IPS-11a (cell line): ENCODE data around the gene IGFN1.
A peak's percentile ranks its signal among the peaks of the same experiment; 100 is the strongest.

Source experiments
- H3K4me3 ChIP-seq: one replicate; pipeline ENCODE4 v1.5.1; 2013; ENCODE audit warnings: low read depth, low read length, control low read depth

The IGFN1 gene

DNA sequence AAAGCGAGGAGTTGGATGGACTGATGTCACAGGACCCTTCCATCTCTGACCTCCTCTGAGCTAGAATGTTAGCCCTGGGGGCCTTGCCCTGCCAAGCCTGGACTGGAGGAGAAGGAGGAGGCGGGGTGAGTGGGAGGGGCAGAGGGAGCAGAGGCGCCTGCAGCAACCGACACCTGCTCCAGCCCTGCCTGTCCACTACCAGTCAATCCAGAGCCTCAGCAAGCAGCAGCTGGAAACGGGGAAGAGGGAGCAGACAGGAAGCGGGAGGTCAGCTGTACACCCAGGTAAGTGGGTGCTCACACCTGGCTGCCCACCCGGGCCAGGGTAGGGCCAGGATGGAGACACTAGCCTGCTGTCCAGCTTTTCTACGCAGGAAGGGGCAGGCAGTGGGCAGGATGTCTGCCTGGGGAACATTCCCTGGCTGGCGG is at the start of gene IGFN1:
Gene IGFN1 (plus strand): TSS at position 201 of the 428 bp plus-strand sequence. CDS start 2,470 bp downstream, outside the sequence.
- H3K4me3 ChIP-seq = no peak within 1 kb of the TSS

DNA sequence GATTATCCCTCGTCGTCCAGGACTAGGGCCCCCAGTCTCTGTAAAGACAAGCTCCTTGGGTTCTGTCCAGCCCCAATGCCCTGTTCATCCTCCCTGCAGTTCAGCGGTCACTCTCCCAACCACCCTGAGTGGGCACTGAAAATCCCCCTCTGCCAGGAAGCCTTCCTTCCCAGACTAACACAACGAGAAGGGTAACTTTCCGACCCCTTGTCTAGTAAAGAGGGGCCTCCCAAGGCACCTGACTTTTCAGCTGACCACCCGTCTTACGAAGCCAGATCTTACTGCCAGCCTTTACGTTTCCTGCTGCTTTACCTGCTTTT is 49.7 kb upstream of the IGFN1 start:
- H3K4me3 ChIP-seq = no peak overlapping the region

DNA sequence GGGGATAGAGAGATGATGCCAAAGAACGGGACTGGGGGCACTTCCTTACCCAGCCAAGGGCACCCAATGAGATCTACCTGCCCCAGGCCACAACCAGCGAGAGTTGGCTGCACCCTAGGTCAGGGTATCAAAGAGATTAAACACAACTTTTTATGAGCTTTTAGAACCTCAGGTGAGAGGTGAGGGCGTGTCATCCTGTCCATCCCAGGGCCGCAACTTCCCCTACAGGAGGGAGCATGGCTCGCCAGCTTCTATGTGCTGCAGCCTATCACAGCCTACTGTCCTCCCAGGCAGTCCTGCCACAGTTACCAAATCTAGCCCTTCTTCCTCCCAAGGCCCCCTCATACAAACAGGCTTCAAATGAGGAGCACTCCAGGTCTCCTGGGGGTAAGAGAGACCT is 49.2 kb upstream of the IGFN1 start:
- no peak overlapping the region for H3K4me3 ChIP-seq

DNA sequence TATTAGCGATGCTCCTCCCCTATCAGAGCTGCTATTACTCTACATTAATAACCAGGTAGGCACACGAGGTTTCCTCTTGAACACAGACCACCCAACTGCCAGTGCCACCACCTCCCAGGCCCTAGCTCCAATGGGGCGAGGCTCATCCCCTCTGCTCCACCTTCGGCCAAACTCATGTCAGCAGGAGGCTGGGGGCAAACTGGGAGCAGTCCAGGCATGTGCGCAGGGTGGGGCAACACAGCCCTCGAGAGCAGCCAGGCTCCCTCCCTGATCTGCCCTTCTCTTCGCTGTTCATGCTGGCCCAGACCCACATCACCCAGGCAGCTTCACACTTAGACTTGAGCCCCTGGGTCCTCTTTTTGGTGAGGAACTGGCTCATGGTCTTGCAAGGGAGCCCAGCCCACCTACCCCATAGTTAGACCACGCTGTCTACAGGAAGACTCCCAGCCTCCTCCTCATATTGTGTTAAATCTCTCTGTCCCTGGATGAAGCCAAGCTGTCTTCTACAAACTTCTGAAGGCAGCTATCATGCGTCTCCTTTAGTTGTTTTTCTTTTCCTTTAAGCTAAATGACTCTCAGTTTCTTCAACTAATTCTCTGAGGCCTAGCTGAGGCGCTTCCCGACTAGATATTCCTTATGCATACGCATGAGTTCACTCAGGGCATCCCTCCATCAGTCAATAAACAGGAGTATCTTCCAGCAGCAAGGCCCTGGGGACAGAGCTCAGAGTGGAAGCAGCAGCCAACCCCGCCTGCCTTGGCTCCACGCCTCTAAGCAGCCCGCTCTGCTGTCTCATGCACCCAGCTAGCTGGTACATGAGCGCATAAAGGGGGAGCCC is 48.4 kb upstream of the IGFN1 start:
- no peak overlapping the region for H3K4me3 ChIP-seq

DNA sequence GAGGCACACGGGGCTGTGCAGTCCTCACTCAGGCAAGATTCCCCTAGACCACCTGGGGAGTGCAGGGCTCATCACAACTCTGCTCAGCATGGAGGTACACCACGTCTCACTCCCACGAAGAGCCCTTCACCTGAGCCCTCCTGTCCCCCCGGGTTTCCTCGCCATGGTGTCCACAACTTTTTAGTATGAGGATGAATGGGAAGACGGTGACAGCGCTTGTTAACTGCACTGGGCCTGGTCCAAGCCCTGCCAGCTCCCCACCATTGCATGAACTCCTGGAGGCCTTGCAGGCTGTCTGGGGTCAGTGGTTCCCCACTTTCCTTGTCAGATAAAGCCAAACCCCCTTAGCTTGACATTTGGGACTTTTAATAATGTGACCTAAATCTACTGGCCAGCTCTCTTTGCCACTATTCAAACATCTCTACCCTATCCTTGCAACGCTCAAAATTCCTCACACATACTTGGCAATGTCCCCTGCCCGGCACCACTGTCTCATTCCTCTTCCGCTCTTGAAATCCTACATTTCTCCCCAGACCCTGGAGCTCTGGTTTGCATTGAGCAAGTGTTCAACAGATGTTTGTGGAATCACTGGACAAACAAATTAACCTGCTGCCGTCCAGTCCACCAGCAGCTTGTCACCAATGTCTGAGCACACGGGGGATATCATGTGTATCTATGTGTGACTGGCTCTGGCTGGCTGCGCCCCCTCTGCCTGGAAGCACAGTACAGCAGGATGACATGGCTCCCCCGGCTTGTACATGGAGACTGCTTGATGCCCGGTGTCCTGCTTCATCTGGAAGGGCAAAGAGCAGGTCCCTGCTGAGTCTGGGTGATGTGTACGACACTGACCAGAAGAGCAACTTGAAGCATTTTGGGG is 47.5 kb upstream of the IGFN1 start:
- no peak overlapping the region for H3K4me3 ChIP-seq

DNA sequence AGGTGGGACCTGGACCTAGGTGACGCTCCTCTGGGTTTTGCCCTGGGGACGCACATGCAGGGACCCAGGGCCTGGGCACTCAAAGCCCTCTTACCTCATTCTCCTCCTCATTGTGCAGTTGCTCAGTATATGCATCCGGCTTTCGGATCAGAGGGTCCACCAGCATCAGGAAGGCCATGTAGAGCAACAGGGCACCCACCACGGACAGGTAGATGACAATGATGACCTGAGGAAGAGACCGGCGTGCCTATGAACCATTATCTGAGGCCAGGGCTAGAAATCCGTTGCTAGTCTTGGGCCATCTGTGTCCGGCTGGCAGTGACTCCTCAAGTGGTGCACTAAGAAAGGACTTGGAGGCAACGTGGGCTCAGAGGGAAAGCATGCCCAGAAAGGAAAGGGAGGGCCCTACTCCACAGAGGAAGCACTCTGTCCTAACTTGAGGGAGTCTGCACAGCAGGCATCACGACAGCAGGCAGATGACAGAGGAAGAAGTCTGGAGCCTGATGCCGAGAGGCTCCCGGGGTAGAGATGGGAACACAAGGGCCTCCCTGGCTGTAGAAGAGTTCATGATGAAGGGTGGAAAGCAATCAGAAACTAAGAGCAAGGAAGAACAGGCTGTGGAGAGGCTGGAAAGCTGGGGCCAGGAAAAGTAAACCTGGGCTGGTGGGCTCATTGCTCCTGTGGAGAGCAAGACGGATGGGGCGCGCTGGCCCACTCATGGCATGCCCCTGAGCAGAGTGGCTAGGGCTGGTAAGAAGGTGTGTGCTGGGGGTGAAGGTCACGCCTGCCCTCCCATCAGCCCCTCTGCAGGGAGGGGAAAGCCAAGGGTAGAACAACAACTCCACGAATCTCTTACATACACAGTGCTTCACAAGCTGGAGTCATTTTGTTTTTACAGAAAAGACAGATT is 46.6 kb upstream of the IGFN1 start:
- no peak overlapping the region for H3K4me3 ChIP-seq

DNA sequence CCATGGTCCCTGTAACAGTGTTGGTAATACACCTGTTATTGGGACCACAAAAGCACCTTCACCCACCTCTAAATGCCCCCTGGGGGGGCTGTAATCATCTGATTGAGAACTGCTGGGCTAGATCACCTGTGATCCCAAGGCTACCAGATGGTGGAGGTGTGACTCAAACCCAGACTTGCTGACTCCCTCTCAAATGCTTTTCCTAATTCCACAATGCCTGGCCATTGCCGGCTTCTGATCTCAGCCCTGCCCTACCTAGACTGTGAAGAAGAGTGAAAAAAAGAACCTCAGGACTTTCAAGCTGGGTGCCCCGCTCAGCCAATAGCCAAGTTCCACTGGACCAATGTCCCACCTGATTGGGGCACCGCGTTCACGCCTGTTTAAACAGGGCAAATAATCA is 45.9 kb upstream of the IGFN1 start:
- no peak overlapping the region for H3K4me3 ChIP-seq

DNA sequence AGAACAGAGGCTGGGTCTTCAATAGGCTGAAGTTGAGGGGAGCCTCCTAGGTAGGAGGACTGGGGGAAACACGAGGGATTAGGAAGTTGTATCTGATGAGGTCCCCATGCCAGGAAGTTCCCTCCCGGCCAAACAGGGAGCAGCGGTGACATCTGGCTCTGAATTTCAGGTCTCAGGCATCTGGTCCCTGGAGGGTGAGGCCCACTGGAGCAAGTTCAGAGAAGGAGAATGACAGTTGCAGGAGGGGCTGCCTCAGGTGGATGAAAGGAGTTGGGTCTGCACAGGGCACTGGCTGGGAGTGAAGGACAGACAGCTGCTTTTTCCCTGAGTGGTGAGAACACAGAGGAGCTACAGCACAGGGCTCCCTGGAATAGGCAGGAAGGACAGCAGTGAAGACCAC is 45.5 kb upstream of the IGFN1 start:
- H3K4me3 ChIP-seq = no peak overlapping the region

DNA sequence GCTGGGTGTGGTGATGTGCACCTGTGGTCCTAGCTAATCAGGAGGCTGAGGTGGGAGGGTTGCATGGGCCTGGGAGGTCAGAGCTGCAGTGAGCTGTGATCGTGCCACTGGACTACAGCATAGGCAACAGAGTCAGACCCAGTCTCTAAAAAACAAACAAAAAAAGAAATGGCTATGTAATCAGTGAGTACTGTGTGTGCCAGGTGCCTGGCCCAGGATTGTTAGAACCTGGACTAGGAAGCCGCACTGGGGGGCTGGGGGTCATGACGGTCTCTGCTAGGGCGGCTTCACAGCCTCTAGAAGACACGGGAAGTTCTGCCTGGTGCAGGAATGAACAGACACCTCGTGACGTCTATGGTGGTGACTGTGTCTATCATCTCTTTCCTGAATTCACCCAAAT is 44.8 kb upstream of the IGFN1 start:
- no peak overlapping the region for H3K4me3 ChIP-seq

DNA sequence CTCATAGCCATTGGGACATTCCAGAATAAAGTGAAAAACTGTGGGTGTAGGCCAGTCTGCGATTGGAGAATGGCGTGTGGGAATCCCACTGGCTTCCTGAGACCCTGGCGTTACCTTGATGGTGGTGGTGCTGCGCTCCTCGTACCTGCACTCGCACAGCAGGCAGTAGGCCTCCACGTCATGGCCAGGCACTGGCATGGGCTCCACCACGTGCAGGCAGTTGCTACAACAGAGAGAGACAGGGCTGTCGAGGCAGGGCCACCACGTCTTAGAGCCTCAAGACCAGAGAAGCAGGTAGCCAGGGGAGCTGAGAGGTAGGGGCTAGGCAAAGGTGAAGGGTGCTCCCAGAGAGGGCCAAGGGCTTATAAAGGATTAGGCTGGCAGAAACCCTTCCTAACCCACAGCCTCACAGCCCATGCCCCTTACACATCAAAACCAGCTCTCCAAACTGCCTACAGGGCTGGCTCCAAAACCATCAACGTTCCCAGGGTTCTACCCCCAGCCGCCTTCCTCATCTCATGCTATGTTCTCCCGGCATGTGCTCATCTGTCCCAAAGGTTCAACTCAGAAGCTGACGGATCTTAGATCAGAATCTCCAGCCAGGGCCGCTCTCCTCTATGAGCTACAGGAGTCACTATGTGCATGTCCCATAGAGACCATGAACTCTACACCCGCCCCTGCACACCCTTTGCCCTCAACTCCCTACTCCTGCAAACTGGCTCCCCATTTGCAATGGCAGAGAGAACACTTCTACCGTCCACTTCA is 43.8 kb upstream of the IGFN1 start:
- H3K4me3 ChIP-seq = no peak overlapping the region

DNA sequence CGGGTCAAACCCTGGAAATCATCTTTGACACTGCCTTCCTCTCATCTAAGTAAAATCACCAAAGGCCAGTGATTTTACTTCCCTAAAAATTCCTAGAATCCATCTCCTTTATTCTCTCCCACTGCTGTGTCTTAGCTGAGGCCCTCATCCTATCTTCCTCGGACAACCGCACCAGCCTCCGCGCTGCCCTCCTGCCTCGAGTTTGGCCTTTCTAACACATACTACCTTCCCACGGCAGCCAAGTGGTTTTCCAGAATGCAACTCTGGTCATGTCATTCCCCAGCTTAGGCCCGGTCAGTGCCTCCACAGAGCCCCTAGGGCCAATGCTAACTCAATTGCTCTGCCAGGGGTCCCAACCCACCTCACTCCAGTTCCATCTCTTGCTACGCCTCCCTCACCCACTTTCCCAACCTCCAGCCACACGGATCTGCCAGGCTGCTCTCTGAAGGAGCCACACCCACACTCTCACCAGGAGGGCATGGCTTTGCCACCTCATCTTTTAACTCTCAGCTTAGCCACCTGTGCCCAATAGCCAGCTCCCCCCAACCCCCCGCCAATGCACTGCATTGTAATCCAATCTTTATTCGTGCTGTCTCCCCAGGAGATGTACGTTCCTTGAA is 43.1 kb upstream of the IGFN1 start:
- no peak overlapping the region for H3K4me3 ChIP-seq

DNA sequence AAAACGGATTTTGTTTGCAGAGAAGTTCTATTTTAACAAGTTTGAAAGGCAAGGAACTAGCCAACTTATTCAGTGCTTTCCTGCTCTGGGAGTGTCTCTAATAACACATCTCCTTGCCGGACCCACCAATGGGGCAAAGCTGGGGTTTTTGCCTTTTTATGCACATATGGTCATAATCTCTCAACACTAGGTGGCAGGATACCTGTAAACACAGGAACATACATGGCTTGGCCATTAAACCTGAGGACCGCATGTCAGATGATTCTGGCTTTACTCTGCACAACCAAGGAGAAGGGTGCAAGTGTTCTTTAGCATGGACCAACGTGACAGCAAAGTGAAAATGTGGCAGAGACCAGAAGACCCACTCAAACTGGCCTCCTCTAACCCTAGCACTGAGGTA is 41.2 kb upstream of the IGFN1 start:
- no peak overlapping the region for H3K4me3 ChIP-seq

DNA sequence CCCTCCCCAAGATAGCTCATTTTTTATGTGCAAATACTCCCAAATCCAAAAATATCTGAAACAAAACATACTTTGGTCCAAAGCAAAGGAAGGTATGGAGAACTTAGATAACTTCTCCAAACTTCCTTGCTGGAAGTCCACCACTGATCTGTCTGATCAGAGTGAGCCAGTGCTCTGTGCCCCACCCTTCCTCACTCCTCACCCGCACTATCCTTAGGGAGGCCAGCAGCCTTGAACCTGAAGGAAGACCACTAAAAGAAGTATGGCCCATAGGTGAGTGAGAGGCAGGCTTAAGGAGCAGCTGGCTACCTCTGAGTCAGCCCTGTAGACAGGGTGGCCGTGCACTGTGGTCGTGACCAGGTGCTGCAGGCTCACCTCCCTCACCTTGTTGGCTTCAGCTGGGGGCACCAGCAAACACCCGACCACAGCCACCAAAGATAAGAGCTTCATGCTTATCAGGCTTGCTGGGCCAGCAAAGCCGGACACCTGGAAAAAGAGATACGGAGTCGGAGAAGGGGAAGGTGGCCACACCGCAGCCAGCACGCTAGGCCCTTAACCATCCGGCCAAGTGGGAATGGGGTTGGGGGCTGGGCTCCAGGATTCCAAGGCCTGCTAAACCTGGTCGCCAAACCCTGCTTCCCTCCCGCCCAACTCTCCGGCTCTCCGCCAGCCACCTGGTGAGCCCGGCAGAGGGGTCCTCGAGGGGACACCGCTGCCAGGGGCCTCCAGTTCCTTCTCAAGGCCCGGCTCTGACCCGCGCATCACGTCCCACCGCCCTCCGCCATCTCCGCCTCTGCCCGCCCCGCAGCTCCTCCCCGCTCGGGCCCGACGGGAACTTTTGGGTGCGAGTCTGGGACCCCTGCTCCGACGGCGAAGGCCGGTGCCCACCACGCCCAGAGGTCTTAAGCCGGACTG is 36.9 kb upstream of the IGFN1 start:
- peak overlapping the region; percentile 58 for H3K4me3 ChIP-seq

DNA sequence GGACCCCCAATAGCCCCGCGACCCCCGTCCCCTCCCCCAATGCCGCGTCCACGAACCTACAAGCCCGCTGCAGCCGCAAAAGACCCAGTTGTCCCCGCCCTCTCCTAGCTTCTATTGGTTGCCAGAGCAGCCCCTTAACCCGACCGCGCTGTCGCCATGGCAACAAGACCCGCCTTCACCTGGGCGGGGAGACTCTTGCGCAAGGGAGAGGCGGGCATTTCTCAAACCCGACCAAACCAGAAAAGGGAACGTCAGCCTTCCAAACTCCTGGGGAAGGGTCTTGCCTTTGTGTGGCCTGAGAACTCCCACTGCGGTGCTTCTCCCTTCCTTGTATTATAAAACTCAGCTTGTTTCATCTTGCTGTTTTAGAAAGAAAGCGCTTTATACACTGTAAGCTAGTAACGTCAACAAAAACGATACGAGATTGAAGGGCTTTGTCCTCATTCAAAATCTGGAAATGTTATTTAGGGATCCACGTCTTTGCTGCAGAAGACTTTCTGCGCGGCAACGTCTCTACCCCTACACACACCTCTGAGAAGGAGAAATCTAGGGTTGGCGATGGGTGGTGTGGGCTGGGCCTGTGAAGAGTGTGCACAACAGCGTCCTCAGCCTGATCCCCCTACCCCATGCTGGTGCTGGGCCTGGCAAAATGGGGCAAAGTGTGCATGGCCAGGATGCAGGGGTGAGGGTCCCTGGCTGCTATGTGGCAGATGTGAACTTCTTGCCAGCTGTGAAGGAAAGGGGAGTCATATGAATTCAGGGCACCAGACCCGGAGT is 36.0 kb upstream of the IGFN1 start, which contains the start of gene TMEM9:
Gene TMEM9 (minus strand): TSS at position 86 of the 777 bp plus-strand sequence. CDS start 551 bp downstream, outside the sequence.
- peak within 1 kb of the TSS; percentile 58 for H3K4me3 ChIP-seq

DNA sequence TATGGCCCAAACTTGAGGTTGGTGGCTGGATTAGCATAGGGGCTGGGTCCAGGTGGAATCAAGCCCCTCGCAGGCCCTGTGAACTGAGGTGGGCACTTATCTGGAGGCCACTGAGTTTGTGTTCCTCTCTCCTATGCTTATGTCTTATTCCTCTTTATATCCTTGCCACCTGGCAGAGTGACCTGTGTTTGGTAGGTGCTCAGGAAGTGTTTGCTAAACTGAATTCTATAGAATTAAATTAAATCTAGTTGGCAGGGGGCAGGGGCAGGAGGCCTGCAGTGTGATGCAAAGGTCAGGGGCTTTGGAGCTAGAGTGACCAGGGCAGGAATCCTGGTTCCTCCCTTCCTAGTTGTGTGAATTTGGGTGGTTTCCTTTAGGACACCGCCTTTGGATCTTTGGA is 35.3 kb upstream of the IGFN1 start:
- H3K4me3 ChIP-seq = no peak overlapping the region

DNA sequence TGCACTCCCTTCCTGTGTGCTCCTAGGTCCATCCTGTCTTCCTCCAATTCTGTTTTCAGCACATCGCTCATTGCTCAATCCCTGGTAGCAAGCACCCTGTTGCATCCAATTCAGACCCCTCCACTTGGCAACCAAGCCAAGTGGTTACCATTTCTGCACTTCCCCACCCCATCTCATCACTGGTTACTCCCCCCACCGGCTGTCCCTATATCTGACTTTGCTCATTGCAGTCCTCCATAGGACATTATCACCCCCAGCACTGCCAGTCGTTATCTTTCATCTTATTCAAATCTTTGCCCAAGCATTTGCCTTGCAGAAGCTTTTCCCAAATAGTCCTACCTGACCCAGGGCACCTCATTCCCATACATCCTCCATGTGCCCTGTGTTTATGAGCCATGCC is 34.3 kb upstream of the IGFN1 start:
- H3K4me3 ChIP-seq = no peak overlapping the region

DNA sequence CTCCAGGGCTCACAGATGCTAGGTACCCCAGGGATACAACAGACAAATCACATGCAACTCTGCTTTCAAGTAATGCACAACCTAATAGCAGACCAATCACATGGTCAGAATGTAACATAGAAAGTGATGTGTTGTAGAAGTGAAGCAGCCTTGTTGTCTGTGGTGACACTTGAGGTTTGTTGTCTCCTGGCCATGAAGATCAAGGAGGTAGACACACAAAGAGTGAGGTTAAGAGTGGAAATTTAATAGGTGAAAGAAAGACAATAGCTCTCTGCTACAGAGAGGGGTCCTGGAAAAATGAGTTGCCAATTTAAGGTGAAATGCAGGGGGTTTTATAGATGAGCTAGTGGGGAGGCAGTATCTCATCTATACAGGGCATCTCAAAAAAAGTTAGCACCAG is 33.8 kb upstream of the IGFN1 start:
- H3K4me3 ChIP-seq = no peak overlapping the region

DNA sequence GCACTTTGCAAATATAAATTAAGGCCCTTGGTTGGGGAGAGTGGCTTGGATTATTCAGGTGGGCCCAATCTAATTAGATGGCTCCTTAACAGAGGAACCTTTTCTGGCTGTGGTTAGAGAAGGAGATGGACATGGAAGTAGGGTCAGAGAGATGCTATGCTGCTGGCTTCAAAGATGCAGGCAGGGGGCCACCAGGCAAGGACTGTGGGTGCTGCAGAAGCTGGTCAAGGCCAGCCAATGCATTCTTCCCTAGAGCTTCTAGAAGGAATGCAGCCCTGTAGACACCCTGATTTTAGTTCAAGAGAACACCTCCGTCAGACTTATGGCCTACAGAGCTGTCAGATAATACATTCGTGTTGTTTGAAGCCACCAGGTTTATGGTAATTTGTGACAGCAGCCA is 32.7 kb upstream of the IGFN1 start:
- H3K4me3 ChIP-seq = no peak overlapping the region
